NCI-H146 treated with DMSO at 0.1 percent for 48 hours (cell line): ENCODE measurements around the gene CFAP299.

Experiments
- DNase-seq: peaks from one replicate; lab custom pipeline; 2025; ENCODE audit not compliant: unreplicated experiment; lab: John Stamatoyannopoulos, UW

CFAP299 gene

DNA sequence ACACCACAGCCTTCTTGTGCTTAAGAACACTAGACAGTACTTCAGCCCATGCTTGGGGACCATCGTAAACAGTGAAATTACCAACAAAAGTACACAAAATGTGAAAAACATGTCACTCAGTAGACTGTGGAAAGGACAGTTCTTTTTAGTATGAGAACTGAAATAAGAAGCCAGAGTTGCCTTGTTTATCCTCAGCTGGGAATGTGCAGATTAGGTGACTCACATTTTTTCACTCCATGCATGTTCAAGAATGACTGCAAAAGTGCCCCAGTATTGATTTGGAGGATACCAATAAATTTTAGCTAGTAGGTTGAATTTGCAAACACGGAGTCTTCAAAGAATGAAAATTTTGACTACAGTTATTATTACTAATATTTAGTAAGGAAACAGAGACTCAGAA, 671.9 kb downstream of the CFAP299 start:
- no peak for DNase-seq
